GM19035 (cell line): Measurements from ENCODE around the gene NAV3.
"Not testable (repeated sequence)": the region's sequence is repeated elsewhere in the genome, so short reads cannot be mapped to it uniquely, and the experiment has no call there.

Experiments
- ATAC-seq: cut with Tn5 transposase; IDR thresholded peaks from one replicate; pipeline ENCODE4 v1.9.1; 2021; ENCODE audit not compliant: unreplicated experiment

Gene NAV3

GRCh38 chr12:78236264-78236663, 405.6 kb downstream of the NAV3 start:
- ATAC-seq = no peak

- no peak for ATAC-seq
Measured at GRCh38 chr12:78239544-78239943, 408.9 kb downstream of the NAV3 start.

GRCh38 chr12:78240827-78241226, 410.1 kb downstream of the NAV3 start:
- ATAC-seq = no peak

GRCh38 chr12:78241446-78241845, 410.8 kb downstream of the NAV3 start:
- ATAC-seq = no peak

- ATAC-seq = no peak
Measured at GRCh38 chr12:78244916-78245507, 414.3 kb downstream of the NAV3 start.

- no peak for ATAC-seq
Measured at GRCh38 chr12:78248321-78248720, 417.6 kb downstream of the NAV3 start.

- no peak for ATAC-seq
Measured at GRCh38 chr12:78249578-78249977, 418.9 kb downstream of the NAV3 start.

- ATAC-seq = not testable (repeated sequence)
Measured at GRCh38 chr12:78257662-78258061, 427.0 kb downstream of the NAV3 start.

GRCh38 chr12:78260976-78261375, 430.3 kb downstream of the NAV3 start:
- ATAC-seq = no peak

GRCh38 chr12:78261901-78262300, 431.2 kb downstream of the NAV3 start:
- ATAC-seq = no peak
